Stomach (tissue), 4 donors: ENCODE measurements around the gene HNF1B.

Experiments
- POLR2A ChIP-seq, 4 donors: fragments of 450-650 bp; IDR thresholded peaks; one replicate each; pipeline ENCODE4 v1.6.1; 2016; ENCODE audit warnings: antibody characterized with exemption in 4 of 4, control low read depth in 2 of 4, mild to moderate bottlenecking in 1 of 4, moderate library complexity in 1 of 4
- POLR2AphosphoS5 ChIP-seq, 3 donors: sonication (generic); formaldehyde crosslinking; IDR thresholded peaks; one replicate each; pipeline ENCODE4 v1.6.1; 2016; ENCODE audit warnings: antibody characterized with exemption in 3 of 3

DNA sequence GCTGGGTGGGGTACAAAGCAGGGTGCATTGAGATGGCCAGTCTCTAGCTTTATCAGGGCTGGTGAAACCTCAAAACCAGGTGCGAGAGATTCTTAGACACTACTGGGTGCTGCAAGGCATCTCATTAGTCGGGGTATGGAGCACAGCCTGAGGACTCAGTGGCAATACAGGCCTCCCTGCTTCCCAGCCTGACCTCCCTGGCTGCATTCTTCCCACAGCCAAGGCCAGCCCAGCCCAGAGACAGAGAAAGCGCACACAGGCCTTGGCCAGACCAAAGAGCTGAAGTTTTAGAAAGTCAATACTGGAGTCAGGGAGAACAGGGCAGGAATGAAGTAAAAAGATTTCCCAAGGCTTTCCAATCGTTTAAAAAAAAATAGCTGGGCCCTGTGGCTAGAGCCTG, 12.5 kb downstream of the HNF1B start:
- TF ChIP-seq POLR2AphosphoS5 (IDR thresholded peaks at IDR 0.05) (no peak), POLR2A (IDR thresholded peaks at IDR 0.05) (no peak)
